Lower lobe of right lung (tissue), 2 donors: ENCODE results near the gene TOP2A. TPM values are rescaled to one million over a fixed set of nuclear protein-coding genes. Genes with fewer than 3 reads are reported as not detected.

ENCODE experiments used
- ATAC-seq, 2 donors: fragments of 200-7000 bp; cut with Tn5 transposase; one replicate each; pipeline ENCODE4 v1.9.1; 2020 to 2022; ENCODE audit warnings: mild to moderate bottlenecking in 2 of 2, moderate library complexity in 2 of 2
- DNase-seq: peaks from one replicate; pipeline ENCODE4 v3.0.0-alpha.2; 2020
- H3K27ac ChIP-seq: fragments of 200-600 bp; one replicate; pipeline ENCODE4 v1.8.0; 2022
- H3K27me3 ChIP-seq: fragments of 200-600 bp; one replicate; pipeline ENCODE4 v1.8.0; 2022; ENCODE audit warnings: low read depth
- H3K36me3 ChIP-seq: fragments of 200-600 bp; one replicate; pipeline ENCODE4 v1.8.0; 2022; ENCODE audit warnings: mild to moderate bottlenecking
- H3K4me1 ChIP-seq: fragments of 200-600 bp; one replicate; pipeline ENCODE4 v1.8.0; 2022
- H3K4me3 ChIP-seq: fragments of 200-600 bp; one replicate; pipeline ENCODE4 v1.8.0; 2022; ENCODE audit warnings: mild to moderate bottlenecking
- H3K9me3 ChIP-seq: fragments of 200-600 bp; one replicate; pipeline ENCODE4 v1.8.0; 2022
- CTCF ChIP-seq: fragments of 200-600 bp; IDR thresholded peaks from one replicate; pipeline ENCODE4 v1.8.0; 2022; ENCODE audit warnings: antibody characterized with exemption, mild to moderate bottlenecking
- intact Hi-C: fragments of 100-400 bp; cut with DNase I; formaldehyde crosslinking; loops from one replicate; pipeline ENCODE4 v1.11.0; 2022
- total RNA-seq: library from RNA; stranded (reverse); fragmentation: NEBNext Ultra II Directional; extraction: Animal tissue kit (Norgen Biotek cat#: 25700); gene quantifications from one replicate; pipeline ENCODE4 v1.2.1, GENCODE V29; 2021
- donor health status: DM: no; HTN: yes; CAD: no; lungs with severe emphysema.

TOP2A gene
- total RNA-seq, 1 donor from 2014 or later = 6.7 TPM

GRCh38 chr17:40345994-40346764 is 71.5 kb downstream of the TOP2A start:
- Histone ChIP-seq H3K4me3 (peak overlapping the region; percentile 92), H3K27me3 (no peaks in the 10 kb centered on the region), H3K4me1 (peaks cover 78% of the 10 kb centered on the region), H3K9me3 (no peaks in the 10 kb centered on the region), H3K27ac (peak overlapping the region; percentile 96), H3K36me3 (peaks cover 31% of the 10 kb centered on the region)
- DNase-seq (no peak), ATAC-seq (no peak)
- intact Hi-C loops = no loop called here
- TF ChIP-seq CTCF = no peak

GRCh38 chr17:40345161-40345993 is 72.3 kb downstream of the TOP2A start:
- DNase-seq (peak; percentile 82), ATAC-seq (peak; percentile 62 to 65)
- no peak for TF ChIP-seq CTCF
- intact Hi-C loops = no loop called here
- peaks cover 25% of the 10 kb centered on the region for H3K36me3 ChIP-seq
- peaks cover 79% of the 10 kb centered on the region for H3K4me1 ChIP-seq
- H3K4me3 ChIP-seq = peak overlapping the region; percentile 92
- peak overlapping the region; percentile 96 for H3K27ac ChIP-seq
- H3K27me3 ChIP-seq = no peaks in the 10 kb centered on the region
- H3K9me3 ChIP-seq = no peaks in the 10 kb centered on the region

DNA sequence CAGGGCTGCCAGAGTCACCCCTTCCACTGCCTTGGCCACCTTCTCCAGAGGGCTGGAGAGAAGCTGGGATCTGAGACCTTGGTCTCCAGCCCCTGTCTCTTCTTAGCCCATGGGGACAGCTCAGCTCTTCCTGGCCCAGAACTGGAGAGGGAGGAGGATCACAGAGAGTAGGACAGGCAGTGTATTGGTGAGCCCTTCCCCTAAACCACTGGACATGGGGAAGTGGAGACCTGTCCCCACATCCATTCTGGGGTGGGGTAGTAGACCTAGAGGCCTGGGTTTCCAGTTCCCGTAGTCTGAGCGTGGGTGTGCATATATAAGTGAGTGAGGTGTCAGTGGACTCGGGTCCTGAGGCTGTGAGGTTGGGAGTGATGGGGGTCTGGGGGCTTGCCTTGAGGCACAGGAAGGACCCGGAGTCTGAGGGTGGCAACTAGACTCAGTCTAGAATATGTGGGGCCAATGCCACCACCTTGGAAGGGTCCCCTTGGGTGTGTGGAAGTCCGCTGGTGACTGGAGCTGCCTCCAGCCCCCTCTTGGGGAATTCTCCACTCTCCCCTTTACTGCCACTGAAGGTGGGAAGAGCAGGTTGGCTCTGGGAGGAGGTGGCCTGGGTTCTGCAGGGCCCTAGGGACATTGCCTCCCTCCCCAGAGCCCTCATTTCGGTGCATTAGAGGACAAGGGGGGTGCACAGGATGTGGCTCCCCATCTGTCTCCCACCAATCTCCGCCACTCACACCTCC is 73.1 kb downstream of the TOP2A start:
- TF ChIP-seq CTCF = no peak
- Histone ChIP-seq H3K36me3 (peaks cover 18% of the 10 kb centered on the region), H3K9me3 (no peaks in the 10 kb centered on the region), H3K27me3 (no peaks in the 10 kb centered on the region), H3K4me1 (peaks cover 79% of the 10 kb centered on the region), H3K4me3 (peak overlapping the region; percentile 92), H3K27ac (peak overlapping the region; percentile 96)
- ATAC-seq (no peak), DNase-seq (no peak)
- intact Hi-C loops = no loop called here

GRCh38 chr17:40343219-40344119 is 74.2 kb downstream of the TOP2A start:
- intact Hi-C loops = no loop called here

More at GRCh38 chr17:40343219-40344119, 74.2 kb downstream of the TOP2A start:
- Histone ChIP-seq H3K27ac (peak overlapping the region; percentile 96), H3K36me3 (peaks cover 7% of the 10 kb centered on the region), H3K4me3 (peak overlapping the region; percentile 92), H3K4me1 (peaks cover 79% of the 10 kb centered on the region), H3K27me3 (no peaks in the 10 kb centered on the region), H3K9me3 (no peaks in the 10 kb centered on the region)
- ATAC-seq (no peak), DNase-seq (no peak)
- TF ChIP-seq CTCF = no peak
